Measurements from ENCODE around the gene JCHAIN. TPM values are rescaled to one million over a fixed set of nuclear protein-coding genes. Genes with fewer than 3 reads are reported as not detected.

JCHAIN gene
- total and polyA plus RNA-seq, 9 of the 15 experiments (the other 6 are each of a cell fraction or from before 2014, with no cell fraction given): 0.04 to 0.68 (median 0.26) TPM; not detected in 5

GRCh38 chr4:70687821-70688794 is 21.8 kb upstream of the JCHAIN start, which contains the start of gene UTP3 (continued):
- TF ChIP-seq CHD7 (IDR thresholded peaks at IDR 0.05; ENCODE audit: low read depth, low read length) (peak; percentile 29), PBX2 (CRISPR knock-in tag; IDR thresholded peaks at IDR 0.05; ENCODE audit: low read depth) (no peak), PBX2 (tag; conservative IDR thresholded peaks at IDR 0.05; ENCODE audit: low read depth) (no peak), CHD2 (IDR thresholded peaks at IDR 0.05; ENCODE audit: low read depth, low read length) (peak; percentile 39; the same call in 1 of the 2 replicates), RBM15 (IDR thresholded peaks at IDR 0.05; ENCODE audit: insufficient read depth, low read length) (no peak), ZNF551 (CRISPR knock-in tag; IDR thresholded peaks at IDR 0.05) (no peak), SP1 (CRISPR knock-in tag; IDR thresholded peaks at IDR 0.05) (peak; percentile 98), MTF1 (CRISPR knock-in tag; IDR thresholded peaks at IDR 0.05; ENCODE audit: borderline replicate concordance) (no peak), RCOR1 (IDR thresholded peaks at IDR 0.05; ENCODE audit: borderline replicate concordance in 1 of 2, low read depth in 2 of 2, low read length in 2 of 2) (peak in 1 of 2 experiments; percentile 69; a peak in 3 of 4 replicates), LARP7 (IDR thresholded peaks at IDR 0.05) (no peak)
- TF ChIP-seq, protein P1, sequence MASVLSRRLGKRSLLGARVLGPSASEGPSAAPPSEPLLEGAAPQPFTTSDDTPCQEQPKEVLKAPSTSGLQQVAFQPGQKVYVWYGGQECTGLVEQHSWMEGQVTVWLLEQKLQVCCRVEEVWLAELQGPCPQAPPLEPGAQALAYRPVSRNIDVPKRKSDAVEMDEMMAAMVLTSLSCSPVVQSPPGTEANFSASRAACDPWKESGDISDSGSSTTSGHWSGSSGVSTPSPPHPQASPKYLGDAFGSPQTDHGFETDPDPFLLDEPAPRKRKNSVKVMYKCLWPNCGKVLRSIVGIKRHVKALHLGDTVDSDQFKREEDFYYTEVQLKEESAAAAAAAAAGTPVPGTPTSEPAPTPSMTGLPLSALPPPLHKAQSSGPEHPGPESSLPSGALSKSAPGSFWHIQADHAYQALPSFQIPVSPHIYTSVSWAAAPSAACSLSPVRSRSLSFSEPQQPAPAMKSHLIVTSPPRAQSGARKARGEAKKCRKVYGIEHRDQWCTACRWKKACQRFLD (CRISPR knock-in tag; IDR thresholded peaks at IDR 0.05): no peak
